GM19035 (cell line): ENCODE measurements around the gene GKN2.
"Not testable (repeated sequence)": the region's sequence is repeated elsewhere in the genome, so short reads cannot be mapped to it uniquely, and the experiment has no call there.

Experiments used
- ATAC-seq: cut with Tn5 transposase; IDR thresholded peaks from one replicate; pipeline ENCODE4 v1.9.1; 2021; ENCODE audit not compliant: unreplicated experiment

GKN2 gene

DNA sequence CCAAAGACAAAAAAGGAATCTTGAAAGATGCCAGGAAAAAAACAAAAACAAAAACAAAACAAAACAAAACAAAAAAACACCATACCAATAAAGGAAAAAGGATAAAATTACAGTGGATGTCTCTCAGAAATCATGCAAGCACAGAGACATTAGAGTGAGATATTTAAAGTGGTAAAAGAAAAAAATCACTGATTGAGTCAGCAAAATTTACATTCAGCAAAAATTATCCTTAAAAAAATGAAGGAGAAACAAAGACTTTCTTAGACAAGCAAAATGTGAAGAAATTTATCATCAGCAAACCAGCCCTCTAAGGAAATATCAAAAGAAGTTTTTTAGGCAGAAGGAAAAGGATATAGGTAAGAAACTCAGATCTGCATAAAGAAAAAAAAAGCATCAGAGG, 11.6 kb upstream of the GKN2 start:
- ATAC-seq = no peak

DNA sequence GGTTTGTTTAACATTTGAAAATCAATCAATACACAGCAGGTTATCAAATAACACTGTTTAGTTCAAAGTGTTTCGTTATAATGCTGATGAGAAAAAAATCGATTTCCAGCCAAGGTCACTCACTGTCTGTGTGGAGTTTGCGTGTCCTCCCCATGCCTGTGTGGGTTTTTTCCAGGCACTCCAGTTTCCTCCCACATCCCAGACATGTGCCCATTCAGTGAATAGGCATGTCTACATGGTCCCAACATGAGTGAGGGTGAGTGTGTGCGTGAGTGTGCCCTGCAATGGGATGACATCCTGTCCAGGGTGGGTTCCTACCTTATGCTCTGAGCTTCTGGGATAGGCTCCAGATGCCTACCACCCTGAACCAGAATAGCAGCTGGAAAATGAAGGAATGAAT, 8.7 kb upstream of the GKN2 start:
- ATAC-seq = no peak

DNA sequence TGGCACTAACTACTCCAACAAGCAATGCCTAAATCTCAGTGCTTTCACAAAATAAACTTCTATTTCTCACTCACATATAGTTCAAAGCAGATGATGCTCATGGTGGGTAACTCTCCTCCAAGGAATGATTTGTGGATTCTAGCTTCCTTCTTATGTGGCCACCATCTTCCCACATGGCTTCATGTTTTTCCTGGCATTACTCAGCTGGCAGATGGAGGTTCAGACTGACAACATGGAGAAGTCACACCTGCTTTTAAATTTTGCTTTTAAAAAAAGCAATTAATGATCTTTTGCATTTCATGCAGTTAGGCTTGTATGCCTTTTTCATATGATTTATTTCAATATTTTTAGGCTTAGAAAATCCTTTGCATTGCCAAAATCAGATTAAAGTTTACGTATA, 6.3 kb upstream of the GKN2 start:
- no peak for ATAC-seq

DNA sequence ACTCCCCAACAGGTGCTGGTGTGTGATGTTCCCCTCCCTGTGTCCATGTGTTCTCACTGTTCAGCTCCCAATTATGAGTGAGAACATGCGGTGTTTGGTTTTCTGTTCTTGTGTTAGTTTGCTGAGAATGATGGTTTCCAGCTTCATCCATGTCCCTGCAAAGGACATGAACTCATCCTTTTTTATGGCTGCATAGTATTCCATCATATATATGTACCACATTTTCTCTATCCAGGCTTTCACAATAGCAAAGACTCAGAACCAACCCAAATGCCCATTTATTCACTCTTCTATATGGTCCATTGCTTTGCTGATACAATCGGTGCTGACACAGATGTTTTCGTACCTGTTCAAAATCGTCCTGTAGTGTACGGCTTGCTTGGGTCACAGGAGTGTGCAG, 2.7 kb upstream of the GKN2 start:
- ATAC-seq = not testable (repeated sequence)

DNA sequence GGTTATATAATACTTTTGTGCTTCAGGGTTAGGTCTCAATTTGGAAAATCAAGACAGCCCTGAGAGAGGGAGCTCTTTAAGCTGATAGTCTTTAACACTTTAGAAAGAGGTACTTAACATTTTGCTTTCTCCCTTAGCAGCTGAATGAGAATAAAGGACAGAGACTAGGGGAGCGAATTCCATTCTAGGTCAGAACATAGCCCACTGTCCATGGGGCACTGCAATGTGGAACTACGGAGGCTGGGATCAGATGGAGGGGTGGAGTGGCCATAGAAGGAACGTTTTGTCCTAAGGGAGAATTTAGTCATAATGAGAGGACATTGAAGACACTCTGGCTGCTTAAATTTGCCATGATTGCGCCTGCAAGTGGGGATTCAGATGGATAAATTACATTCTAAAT, 794 bp downstream of the GKN2 start:
- no peak for ATAC-seq

DNA sequence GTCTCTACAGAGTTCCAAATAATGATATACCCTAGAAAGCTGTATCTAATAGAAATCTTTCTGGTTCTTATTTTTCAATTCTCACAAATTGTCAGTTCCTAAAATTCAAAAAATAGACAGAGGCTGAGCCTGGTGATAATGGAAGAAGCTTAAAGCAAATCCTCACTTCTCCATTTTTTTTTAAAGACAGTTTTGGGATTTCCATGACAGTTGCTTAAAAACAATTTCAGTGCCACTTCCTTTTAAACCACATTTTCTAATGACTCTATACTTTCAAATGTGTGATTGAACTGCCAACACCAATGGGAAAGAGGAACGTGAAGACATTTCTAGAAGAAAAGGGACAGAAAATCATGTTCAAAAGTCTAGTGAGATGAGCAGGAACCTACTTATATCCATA, 4.0 kb downstream of the GKN2 start:
- no peak for ATAC-seq

DNA sequence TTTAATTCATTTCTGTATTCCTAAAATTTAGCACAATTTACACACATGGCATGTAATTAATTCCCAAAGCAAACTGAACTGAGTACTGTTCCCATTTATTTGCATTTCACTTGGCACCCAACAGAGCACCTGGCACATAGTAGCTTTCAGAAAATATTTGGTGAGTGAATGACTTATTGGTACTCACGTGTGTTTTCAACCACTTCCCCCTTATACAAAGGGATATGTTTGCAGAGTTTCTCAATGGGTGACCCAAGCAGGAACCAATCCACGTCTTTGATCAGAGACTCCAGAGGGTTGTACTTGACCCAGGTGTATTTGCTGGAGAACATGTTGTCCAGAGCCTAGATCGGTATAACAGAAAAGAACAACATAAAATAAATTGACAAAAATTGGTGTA, 6.6 kb downstream of the GKN2 start:
- ATAC-seq = no peak

DNA sequence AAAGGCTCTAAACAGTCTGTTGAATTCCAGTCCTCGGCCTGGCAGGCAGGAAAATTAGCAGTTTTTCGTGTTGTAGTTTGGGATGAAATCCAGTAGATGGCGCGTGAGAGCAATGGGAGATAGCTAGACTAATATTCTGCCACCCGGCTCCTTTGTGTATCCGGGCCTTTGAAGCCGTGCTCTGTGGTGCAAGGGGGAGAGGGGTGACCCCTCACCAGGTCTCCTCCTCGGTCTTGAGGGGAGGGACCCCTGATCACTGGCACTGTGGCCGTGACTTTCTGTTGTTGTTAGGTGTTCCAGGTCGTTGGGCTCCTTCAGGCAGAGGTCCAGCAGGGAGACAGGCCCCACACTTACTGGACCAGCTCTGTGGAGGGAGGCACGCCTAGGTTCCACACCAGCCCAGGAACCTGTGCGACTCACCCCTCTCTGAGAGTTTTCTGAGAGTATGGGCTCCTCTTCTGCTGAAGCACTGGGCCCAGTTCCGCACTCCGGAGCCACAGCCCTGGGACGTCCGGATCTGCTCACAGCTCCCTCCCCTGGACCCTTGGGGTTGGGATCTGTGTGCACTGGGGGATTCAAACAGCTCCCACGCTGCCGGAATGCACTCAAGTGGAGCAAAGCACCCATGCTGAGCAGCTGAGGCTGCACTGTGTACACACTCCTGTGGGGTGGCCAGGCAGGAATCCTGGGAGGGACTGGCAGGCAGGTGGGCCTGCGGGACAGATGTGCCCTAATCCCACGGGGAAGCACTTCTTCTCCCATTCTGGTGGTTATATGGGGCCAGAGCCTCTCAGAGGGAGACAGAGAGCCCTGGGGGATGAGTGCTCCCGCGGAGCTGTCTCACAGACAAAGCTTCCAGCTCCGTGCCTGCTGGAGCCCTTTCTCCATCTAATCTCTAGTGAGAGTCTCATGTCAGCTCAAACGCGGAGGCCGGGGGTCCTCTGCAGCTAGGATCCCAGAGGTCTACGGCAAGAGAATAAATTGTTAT, 8.8 kb downstream of the GKN2 start:
- ATAC-seq = no peak

DNA sequence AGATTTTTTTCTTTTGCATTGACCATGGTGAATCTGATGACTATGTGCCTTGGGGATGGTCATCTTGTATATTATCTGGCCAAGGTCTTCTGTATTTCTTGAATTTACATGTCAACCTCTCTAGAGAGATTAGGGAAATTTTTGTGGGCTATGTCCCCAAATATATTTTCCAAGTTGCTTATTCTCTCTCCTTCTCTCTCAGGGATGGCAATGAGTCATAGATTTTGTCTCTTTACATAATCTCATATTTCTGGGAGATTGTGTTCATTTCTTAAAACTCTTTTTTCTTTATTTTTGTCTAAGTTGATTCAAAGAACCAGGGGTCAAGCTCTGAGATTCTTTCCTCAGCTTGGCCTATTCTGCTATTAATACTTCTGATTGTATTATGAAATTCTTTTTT, 9.9 kb downstream of the GKN2 start:
- ATAC-seq = no peak

DNA sequence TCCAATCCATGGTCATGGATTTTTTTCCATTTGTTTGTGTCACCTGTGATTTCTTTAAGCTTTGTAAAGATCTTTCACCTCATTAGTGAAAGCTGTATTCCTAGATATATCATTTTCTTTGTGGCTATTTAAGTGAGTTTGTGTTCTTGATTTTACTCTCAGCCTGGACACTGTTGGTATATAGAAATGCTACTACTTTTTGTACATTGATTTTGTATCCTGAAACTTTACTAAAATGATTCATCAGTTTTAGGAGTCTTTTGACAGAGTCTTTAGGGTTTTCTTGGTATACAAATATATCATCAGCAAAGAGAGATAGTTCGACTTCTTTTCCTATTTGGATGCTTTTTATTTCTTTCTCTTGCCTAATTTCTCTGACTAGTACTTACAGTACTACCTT, 12.3 kb downstream of the GKN2 start:
- no peak for ATAC-seq

DNA sequence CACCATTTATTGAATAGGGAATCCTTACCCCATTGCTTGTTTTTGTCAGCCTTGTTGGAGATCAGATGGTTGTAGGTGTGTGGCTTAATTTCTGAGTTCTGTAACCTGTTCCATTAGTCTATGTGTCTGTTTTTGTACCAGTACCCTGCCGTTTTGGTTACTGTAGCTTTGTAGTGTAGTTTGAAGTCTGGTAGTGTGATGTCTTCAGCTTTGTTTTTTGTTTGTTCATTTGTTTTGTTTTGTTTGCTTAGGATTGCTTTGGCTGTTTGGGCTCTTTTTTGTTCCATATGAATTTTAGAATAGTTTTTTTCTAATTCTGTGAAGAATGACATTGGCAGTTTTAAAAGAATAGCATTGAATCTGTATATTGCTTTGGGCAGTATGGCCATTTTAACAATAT, 12.7 kb downstream of the GKN2 start:
- ATAC-seq = no peak

DNA sequence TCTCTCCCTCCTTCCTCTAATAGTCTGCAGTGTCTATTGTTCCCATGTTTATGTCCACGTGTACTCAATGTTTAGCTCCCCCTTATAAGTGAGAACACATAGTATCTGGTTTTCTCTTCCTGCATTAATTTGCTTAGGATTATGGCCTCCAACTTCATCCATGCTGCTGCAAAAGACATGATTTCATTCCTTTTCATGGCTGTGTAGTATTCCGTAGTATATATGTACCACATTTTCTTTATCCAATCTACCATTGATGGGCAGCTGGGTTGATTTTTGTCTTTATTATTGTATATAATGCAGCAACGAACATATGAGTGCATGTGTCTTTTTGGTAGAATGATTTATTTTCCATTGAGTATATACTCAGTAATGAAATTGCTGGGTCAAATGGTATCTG, 13.8 kb downstream of the GKN2 start:
- ATAC-seq = no peak

DNA sequence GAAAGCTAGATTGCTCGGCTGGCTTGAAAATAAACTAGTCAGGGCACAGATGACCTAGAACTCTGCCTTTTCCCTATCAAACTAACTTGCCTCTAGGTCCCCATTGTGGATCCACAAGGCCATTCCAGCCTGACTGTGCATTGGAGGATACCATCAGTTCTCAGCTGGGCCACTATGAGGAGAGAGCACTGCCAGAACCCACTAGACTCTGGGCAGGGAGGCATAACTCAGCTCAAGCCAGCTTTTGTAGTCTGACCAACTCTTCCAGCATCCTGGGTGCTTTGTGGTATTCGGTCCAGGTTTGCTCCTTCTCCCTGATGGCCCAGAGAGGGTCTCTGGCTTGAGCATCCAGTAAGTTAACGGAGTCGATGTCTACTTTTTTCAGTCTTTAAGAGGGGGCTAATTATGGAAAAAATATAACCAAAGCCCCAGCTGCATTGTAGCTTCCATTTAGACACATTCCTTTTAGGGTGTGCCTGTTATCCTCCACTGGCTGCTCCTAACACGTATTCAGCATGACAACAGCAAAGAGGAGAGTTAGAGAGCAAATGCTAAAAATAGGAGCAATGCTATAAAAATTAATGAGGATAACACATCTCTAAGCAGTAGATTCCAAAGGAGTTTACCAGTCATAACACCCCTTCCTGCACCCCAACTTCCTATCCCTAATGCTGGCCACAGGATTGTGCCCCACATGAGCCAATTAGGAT, 15.2 kb downstream of the GKN2 start:
- no peak for ATAC-seq

DNA sequence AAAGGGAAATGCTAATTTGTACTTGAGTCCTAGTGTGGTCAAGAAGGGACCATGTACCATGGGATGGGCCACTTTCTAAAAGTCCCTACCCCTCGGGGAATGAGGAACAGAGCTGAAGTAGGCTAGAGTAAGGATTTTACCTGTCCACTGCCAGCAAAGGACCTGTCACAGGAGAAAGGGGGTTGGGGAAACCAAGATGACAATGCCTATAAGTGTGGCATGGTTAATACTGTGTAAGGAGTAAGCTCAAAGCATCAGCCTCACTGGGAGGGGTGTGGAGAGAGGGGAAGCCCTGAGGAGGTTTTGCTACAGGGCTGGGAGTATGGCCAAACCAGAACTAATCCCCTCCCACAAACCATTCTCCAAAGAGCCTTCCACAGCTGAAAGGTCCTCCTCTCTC, 15.8 kb downstream of the GKN2 start:
- no peak for ATAC-seq

DNA sequence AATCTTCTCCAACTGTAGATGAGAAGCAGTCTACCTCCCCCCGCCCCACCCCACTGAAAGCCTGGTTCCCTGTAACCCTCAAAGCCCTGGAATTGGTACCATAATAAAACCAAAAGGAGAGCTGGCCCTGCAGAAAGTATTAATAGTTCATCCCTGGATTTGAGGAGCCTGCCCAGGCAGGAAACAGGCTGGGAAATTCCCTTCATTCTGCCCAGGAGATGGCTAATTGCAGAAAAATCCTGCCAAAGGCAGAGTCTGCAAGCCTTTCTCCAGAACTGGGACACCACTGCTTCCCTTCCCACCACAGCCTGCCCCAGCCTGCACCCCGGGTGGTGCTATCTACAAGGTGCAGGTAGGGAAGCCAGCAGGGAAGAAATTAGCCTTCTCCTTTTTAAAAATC, 16.3 kb downstream of the GKN2 start:
- no peak for ATAC-seq

DNA sequence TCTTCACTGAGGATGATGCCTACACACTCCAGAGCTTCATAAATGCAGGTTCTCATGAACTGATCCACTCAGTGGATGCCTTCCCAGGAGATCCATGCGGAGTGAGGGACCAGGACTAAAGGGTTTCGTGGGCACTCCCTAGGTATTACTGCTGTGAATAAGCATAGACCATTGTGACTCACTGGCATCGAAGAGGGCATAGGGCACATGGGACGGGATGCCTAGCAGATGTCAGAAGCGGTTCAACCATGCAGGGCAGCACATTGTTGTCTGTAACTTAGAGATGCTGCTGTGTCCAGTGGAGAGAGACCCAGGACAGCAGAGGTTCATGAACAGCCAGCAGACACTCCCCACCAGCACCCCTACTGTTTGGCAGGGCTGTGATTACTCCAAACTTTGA, 17.2 kb downstream of the GKN2 start:
- ATAC-seq = no peak

DNA sequence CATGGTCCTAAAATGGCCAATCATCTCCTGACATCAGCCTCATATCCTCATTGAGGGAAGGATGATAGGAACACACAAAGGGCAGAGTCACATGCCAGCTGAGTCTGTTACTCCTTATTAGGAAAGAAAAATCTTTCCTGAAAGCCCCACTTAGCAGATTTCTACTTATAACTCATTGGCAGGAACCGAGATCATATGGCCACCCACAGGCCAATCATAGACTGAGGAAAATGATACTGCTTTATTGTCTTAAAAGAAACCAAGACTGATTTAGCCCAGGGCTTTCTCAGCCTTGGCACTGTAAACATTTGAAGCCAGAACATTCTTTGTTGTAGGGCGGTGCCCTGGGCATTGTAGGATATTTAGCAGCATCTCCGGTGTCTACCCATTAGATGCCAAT, 18.7 kb downstream of the GKN2 start:
- ATAC-seq = no peak

DNA sequence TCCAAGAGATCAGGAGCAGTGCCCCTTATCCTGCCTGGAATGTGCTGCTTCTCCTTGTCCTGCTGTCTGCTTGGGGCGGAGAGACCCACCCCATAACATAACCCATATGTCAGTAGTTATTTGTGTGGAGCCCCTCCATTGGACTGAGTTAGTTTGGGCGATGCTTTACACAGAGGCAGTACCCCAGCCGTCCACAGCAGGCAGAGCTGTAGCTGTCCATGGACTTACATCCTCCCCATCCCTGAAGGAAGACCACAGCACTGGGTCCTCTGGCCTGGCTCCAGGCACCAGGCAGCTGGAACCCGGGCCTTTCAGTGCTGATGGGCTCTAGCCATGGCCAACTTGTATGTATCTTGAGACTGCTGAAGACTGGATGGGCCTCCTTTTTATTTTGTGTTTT, 20.3 kb downstream of the GKN2 start:
- no peak for ATAC-seq

DNA sequence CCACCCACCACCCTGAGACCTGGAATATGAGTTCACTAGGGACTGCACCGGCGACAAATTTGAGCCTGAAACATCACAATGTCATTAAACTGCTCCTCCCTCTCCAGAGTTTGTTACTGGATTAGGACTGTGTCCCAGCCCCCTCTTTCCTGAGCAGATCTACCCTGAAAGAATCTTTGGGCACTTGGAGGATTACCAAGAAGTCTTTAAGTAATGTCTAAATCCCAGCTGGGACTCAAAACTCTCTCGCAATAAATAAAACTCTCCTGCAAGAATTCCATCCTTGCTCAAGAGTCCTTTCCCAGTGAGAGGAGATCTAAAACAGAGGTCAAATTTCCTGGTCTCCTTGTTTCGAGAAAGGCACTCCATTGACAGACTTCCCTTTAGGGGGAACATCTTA, 20.9 kb downstream of the GKN2 start:
- no peak for ATAC-seq

DNA sequence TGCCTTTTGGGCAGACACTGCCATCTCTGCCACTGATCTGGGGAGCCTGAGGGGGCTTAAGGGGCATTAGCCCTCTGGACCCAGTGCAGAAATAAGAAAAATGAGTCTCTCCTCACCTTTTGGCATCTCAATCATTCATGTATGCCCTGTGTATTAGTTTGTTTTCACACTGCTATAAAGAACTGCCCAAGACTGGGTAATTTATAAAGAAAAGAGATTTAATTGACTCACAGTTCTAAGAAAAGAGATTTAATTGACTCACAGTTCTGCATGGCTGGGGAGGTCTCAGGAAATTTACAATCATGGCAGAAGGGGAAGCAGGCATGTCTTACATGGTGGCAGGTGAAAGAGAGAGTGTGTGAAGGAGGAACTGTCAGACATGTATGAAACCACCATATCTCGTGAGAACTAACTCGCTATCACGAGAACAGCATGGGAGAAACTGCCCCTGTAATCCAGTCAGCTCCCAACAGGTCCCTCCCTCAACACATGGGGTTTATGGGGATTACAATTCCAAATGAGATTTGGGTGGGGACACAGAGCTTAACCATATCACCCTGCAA, 21.5 kb downstream of the GKN2 start:
- ATAC-seq = no peak

DNA sequence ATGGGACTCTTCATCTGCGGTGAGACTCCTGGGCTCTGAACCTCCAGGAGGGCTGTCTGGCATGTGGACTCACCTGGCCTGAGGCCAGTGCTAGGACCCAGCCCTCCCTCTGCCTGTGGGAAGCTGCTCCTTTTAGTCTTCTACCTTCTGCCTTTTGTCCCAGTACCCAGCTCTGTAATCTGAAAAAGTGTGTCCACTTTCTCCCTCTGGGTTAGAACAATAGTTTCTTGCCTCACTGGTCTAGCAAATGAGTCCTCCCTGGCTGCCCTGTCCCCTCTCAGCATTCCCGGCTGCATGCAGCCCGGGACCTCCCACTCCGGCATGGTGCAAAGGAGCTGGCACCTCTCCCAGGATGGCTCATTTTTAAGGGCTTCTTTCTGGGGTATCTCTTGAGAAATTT, 25.9 kb downstream of the GKN2 start:
- no peak for ATAC-seq

DNA sequence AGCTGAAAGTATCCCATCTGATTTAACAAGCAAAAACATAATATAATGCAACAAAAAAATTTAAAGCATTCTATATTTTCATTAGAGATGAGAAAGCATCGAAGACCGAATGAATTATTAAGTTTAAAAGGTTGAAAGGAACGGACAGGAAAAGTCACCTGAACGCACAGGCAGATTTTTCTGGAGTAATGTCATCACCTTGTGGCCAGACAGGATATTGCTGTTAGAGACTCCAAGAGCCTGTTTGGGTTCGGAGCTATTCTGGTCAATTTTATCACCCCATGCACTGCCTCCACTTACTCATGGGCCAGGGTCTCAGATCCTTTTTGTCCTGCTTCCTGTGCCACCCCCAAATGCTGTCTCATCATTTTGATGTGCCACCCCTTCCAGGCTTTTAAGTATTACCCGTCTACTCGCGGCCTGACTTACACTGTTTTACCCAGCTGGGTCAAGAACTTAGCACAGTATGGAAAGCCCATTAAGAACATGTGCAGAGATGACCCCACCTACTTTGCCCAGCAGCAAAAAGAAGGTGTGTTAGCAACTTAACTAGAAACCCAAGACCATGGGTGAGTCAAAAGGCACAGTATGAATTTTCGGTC, 27.3 kb downstream of the GKN2 start:
- ATAC-seq = no peak
